GM18867 (cell line): ENCODE measurements around the gene FAM20C.

Experiments used
- ATAC-seq: cut with Tn5 transposase; IDR thresholded peaks from one replicate; pipeline ENCODE4 v1.9.1; 2021; ENCODE audit warnings: mild to moderate bottlenecking, moderate library complexity; ENCODE audit not compliant: unreplicated experiment

The FAM20C gene

DNA sequence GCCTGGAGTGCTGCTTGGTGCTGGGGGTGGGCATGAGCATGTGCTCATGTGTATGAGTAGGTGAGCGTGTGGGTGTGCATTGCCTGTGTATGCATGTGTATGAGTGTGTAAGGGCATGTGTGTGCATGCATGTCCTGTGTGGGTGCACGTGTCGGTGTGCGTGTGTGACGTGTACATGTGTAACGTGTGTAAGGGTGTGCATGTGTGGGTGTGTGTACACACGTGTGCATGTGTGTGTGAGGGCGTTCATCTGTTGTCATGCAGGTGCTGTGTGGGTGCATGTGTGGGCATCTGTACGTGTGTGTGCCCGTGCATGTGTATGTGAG, 30.3 kb downstream of the FAM20C start:
- no peak for ATAC-seq

DNA sequence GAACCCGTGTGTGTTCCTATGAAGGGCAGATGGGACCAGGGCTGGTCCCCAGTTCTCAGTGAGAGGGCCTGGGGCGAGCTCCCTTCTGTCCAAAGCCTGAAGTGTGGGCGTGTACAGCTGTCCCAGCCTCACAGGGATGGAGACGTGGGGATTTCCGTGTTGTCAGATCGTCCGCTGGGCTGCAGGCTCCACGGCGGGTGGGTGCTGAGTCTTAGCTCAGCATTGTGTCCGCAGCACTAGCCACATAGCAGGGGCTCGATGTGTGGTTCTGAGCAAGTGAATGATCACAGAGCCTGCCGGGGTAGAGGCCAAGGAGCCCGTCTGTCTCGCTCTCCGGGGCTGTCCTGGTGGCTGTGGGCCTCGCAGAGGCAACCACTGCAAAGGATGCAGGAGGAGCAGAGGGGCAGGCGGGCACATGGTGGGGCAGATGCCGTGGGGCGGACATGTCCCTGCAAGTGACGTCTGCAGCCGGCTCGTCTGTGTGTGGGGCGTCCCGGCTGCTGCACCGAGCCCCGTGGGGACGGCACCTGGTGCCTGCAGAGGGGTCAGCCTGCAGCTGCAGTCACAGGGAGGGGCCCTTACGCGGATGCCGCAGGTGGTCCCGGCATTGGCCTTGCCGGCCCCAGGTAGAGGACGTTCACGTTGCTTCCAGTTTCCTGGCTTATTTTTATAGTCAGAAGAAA, 30.9 kb downstream of the FAM20C start:
- no peak for ATAC-seq

- no peak for ATAC-seq
Observed at GRCh38 chr7:223861-224260, 31.5 kb downstream of the FAM20C start.

GRCh38 chr7:226281-226895, 34.0 kb downstream of the FAM20C start:
- no peak for ATAC-seq

- no peak for ATAC-seq
Observed at GRCh38 chr7:227926-228325, 35.6 kb downstream of the FAM20C start.

DNA sequence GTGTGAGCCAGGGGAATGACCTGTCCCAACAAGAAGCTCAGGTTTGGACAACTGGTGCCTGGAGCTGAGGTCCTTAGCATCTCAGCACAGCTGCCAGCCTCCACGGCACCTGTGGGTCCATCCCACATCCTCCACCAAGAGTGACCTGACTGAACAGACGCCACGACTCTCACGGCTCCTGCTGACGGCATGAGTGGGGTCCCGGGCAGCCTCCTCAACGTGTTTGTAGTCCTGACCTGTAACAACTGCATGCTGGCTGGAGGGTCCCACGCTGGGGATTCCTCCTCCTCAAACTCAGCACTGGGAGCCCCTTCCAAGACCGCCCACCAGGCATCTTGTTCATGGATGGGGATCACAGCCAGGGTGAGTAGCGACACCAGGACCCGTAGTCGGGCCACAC, 36.2 kb downstream of the FAM20C start:
- ATAC-seq, result no peak

DNA sequence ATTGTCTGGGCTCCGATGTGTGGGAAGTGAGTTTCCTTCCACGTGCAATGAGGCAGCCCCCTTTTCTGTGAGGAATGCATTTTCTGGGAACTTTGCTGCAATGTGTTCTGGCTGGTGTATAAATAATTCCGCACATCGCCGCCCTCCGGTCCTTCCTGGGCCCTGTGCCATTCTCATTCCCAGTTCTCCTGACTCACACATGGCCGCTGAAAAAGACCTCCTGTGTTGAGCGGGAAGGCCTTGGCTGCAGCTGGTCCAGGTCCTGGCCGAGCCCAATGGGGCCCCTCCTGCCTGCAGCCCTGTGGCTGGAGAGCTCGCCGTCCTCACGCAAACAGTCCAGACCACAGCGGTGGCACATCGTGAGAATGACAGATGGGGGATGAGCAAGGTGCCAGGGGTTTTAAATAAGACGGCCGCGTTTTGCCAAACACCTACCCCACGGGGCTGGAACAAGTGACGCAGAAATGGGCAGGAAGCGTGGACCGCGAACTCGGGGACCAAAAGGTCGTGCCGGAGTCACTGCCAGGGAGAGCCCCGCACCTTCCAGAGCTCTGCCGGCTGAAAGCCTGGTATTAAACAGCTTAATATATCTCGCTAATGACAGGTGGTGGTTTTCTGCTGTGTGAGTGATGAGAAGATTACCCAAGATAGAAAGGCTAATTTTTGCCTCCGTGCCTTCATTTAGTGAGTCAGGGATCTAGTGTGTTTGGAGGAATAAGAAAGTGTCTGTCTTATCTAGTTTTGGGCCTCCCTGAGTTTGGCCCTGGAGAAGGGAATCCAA, 37.0 kb downstream of the FAM20C start:
- ATAC-seq, result no peak

- no peak for ATAC-seq
Observed at GRCh38 chr7:230274-230673, 37.9 kb downstream of the FAM20C start.

GRCh38 chr7:231030-231857, 38.9 kb downstream of the FAM20C start:
- ATAC-seq, result no peak

- no peak for ATAC-seq
Observed at GRCh38 chr7:231858-232246, 39.5 kb downstream of the FAM20C start.

GRCh38 chr7:232410-233248, 40.3 kb downstream of the FAM20C start:
- no peak for ATAC-seq

DNA sequence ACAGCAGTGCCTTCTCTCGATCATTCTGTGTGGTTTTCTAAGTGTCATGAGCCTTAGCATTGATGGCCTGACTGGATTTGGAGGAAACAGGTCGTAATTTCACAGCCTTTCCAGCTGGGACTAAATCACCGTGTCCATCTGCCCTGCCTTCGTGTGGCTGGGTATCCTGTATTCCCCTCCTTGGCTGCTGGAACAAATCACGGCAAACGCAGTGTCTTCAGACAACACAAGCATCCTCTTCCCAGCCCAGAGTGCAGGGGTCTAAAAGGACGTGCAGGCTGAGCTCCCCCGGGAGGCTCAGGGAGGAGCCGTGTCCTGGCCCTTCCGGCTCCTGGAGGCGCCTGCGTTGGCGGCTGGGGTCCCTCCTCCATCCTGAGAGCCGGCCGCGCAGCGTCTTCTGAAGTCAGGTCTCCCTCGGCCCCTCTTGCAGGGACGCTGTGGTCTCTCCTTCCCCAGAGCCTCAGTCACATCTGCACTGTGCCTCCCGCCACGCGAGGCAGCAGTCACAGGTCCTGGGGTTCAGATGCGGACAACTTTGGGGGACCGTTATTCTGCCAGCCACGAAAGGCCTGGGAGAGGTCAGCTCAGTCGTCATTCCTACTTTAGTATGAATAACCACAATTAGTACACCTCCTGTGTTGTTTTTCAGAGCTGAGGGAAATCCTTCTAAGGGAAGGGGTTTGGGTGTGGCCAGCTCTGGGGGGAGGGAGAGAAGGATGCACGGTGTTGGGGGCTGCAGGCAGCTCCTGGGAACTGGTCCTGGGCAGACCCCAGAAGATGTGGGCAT, 41.1 kb downstream of the FAM20C start:
- no peak for ATAC-seq

DNA sequence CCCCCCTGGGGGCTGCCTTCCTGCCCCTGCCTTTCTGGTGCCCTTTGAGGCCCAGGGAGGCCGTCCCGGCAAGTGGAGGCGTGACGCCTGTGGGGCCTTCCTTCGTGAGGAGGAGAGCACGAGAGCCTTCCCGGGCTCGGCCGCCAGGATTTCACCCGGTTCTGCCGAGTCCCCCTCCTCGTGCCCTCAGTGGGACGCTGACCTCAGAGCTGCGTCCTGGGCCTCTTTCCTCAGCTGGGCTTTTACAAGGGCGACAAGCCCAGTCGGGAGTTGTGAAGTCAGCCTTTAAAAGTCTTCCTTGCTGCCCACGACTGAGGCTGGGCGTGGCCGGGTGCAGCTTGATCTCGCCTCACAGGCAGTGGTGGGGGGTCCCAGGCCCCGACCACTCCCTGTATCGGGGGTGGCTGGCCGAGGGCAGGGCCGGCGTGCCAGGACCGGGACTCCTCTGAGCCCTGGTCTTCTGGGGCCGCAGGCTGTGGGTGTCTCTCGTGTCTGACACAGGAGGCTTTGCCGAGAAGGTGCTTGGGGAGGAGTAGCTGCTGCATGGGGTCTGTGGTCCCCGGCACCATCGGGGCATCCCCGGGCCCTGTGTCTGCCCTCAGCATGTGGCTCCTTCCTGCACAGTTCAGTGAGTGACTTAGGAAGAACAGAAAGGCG, 41.8 kb downstream of the FAM20C start:
- no peak for ATAC-seq

GRCh38 chr7:234708-235553, 42.6 kb downstream of the FAM20C start:
- ATAC-seq, result no peak

GRCh38 chr7:235576-236395, 43.4 kb downstream of the FAM20C start:
- ATAC-seq, result no peak

GRCh38 chr7:236967-237366, 44.6 kb downstream of the FAM20C start:
- no peak for ATAC-seq

- no peak for ATAC-seq
Observed at GRCh38 chr7:237385-237784, 45.0 kb downstream of the FAM20C start.
